C4-2B (cell line): Measurements from ENCODE around the gene MTMR2.

Experiments used
- CTCF ChIP-seq: fragments of 450-650 bp; conservative IDR thresholded peaks from 2 replicates; pipeline ENCODE4 v1.5.1; 2017; ENCODE audit warnings: mild to moderate bottlenecking
- ZFX ChIP-seq: fragments of 450-650 bp; IDR thresholded peaks from 2 replicates; pipeline ENCODE4 v1.6.1; 2017

GRCh38 chr11:95794086-95794485 is 129.8 kb downstream of the MTMR2 start:
- TF ChIP-seq CTCF: no peak
- TF ChIP-seq ZFX: no peak
